ENCODE data around the gene JMY. TPM values are rescaled to one million over a fixed set of nuclear protein-coding genes. Genes with fewer than 3 reads are reported as not detected.

JMY gene
- 10 to 100 TPM; 19.7 to 26.5 (median 23.1) TPM for polyA plus RNA-seq (ENCODE audit: insufficient read length in 3 of 3)
- long read RNA-seq, donor 1, full-length matches to known transcripts: 1 of 77 reads
- long read RNA-seq, donor 1, partial matches to known transcripts: 71 of 77 reads
- long read RNA-seq, donor 1, other reads (novel, unspliced or antisense): 5 of 77 reads
- long read RNA-seq, donor 2, partial matches to known transcripts: 0 of 14 reads
- long read RNA-seq, donor 2, other reads (novel, unspliced or antisense): 14 of 14 reads
- long read RNA-seq, donor 3, full-length matches to known transcripts: 1 of 55 reads
- long read RNA-seq, donor 3, partial matches to known transcripts: 42 of 55 reads
- long read RNA-seq, donor 3, other reads (novel, unspliced or antisense): 12 of 55 reads
- long read RNA-seq, donor 4, partial matches to known transcripts: 78 of 90 reads
- long read RNA-seq, donor 4, other reads (novel, unspliced or antisense): 12 of 90 reads
- long read RNA-seq, donor 5, partial matches to known transcripts: 25 of 25 reads
- long read RNA-seq, donor 5, other reads (novel, unspliced or antisense): 0 of 25 reads
- long read RNA-seq, donor 6, full-length matches to known transcripts: 1 of 1 reads
- long read RNA-seq, donor 6, partial matches to known transcripts: 0 of 1 reads
- long read RNA-seq, donor 6, other reads (novel, unspliced or antisense): 0 of 1 reads
- long read RNA-seq, donor 7, partial matches to known transcripts: 0 of 18 reads
- long read RNA-seq, donor 7, other reads (novel, unspliced or antisense): 18 of 18 reads
- long read RNA-seq, donor 8, partial matches to known transcripts: 23 of 23 reads
- long read RNA-seq, donor 8, other reads (novel, unspliced or antisense): 0 of 23 reads
- long read RNA-seq, donor 9, partial matches to known transcripts: 82 of 91 reads
- long read RNA-seq, donor 9, other reads (novel, unspliced or antisense): 9 of 91 reads
- long read RNA-seq, donor 10, partial matches to known transcripts: 74 of 84 reads
- long read RNA-seq, donor 10, other reads (novel, unspliced or antisense): 10 of 84 reads
- long read RNA-seq, donor 11, partial matches to known transcripts: 40 of 40 reads
- long read RNA-seq, donor 11, other reads (novel, unspliced or antisense): 0 of 40 reads
- long read RNA-seq, donor 12, partial matches to known transcripts: 86 of 92 reads
- long read RNA-seq, donor 12, other reads (novel, unspliced or antisense): 6 of 92 reads
- long read RNA-seq, donor 13, partial matches to known transcripts: 73 of 73 reads
- long read RNA-seq, donor 13, other reads (novel, unspliced or antisense): 0 of 73 reads
- long read RNA-seq, donor 14, full-length matches to known transcripts: 1 of 184 reads
- long read RNA-seq, donor 14, partial matches to known transcripts: 168 of 184 reads
- long read RNA-seq, donor 14, other reads (novel, unspliced or antisense): 15 of 184 reads
- long read RNA-seq, donor 15, partial matches to known transcripts: 99 of 99 reads
- long read RNA-seq, donor 15, other reads (novel, unspliced or antisense): 0 of 99 reads
- long read RNA-seq, donor 16, partial matches to known transcripts: 62 of 70 reads
- long read RNA-seq, donor 16, other reads (novel, unspliced or antisense): 8 of 70 reads

DNA sequence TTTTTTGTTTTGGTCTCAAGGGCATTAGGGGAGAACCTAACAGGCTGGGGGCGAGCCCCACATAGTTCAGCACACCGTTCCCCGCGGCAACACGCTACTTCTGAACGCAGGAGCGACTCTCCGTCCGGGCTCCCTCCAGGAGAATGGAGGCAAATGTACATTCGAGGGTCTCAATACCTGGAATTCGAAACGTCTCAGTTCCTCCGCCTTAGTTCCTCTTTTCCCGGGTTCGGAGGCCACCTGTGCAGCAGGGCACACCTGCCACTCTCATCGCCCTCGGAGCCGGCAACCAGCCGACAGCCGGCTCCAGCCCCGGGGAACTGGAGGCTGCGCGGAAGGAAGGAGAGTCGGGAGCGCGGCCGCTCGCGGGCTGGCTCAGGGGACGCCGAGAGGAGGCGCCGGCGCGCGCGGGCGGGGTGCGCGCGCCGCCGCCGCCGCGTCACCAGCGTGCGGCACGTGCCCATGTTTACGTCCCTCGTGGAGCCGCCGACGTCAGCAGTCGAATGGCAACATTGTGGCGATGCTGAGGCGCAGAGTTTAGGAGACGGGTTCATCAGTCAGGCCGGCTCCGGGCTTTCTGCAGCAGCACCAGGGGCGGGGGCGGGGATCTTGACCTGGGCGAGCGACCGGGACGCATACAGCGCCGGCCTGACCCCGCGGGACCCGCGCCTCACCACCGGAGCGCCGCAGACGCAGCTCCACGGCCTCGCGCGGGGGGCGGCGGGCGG is at the start of gene JMY:
JMY (plus strand) TSS at position 498 of the 728 bp plus-strand sequence. CDS start 520 bp downstream, outside the sequence.
- peak; percentile 85 for DNase-seq

DNA sequence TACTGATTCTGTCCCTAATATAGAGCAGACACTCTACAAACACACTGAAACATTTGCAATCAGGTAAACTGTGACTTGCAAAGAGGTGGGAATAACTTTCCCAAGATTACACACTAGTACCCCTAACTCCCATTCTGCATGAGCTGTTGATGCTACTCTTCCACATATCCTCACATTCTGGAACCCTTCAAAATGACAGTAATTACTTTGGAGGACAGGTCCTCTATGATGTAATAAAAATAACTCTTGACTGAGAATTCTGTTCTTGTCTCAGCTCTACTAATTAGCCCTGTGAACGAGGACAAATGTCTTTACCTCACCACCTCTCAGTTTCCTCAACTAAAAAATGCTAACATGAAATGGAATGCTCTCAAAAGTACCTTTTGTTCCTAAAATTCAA is 49.5 kb upstream of the JMY start:
- no peak for DNase-seq

- DNase-seq: no peak
Observed at GRCh38 chr5:79189439-79190234, 46.3 kb upstream of the JMY start.

- no peak for DNase-seq
Observed at GRCh38 chr5:79190235-79190529, 45.7 kb upstream of the JMY start.

- no peak for DNase-seq
Observed at GRCh38 chr5:79191457-79191856, 44.5 kb upstream of the JMY start.

GRCh38 chr5:79193643-79194042 is 42.3 kb upstream of the JMY start:
- DNase-seq: no peak

DNA sequence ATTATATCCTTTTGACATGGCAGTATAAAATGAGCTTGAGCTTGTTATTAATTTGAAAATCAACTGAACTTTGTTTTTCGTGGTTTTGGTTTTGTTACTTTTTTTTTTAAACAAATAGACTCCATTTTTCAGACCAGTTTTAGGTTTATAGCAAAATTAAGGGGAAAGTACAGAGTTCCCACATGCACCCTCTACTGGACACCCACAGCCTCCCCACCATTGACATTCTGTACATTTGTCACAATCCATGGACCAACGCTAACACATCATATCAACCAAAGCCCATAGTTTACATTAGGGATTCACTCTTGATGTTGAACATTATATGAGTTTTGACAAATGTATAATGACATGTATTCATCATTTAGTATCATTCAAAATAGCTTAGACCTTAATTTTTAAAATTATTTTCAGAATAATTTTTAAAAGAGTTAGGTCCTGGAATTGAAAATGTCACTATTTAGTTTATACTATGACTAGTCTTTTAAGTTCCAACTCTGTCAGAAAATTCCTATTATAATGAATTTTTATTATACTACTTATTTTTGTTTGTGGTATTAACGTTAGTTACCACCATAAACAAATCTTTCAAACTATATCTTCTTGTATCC is 35.3 kb upstream of the JMY start:
- no peak for DNase-seq

GRCh38 chr5:79201206-79201605 is 34.7 kb upstream of the JMY start:
- no peak for DNase-seq

GRCh38 chr5:79202076-79202475 is 33.9 kb upstream of the JMY start:
- DNase-seq: no peak

DNA sequence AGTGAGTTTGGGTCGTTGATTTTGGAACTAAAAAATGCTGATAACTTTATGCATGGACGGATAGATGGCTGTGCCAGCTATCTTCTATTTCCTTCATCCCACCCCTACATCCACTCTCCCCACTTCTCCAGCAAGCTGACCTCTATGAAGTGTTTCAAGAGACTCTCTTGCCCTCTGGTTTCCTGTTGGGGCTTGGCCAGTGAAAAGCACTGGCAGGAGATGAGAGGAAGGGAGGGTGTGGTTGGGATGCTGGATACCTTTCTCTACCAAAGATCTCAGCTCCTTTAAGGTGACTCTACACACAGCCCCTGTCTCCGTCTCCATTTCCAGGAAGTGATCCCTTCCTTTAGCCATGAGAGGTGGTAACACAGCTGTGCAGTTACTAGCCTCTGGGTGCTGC is 30.0 kb upstream of the JMY start:
- no peak for DNase-seq

DNA sequence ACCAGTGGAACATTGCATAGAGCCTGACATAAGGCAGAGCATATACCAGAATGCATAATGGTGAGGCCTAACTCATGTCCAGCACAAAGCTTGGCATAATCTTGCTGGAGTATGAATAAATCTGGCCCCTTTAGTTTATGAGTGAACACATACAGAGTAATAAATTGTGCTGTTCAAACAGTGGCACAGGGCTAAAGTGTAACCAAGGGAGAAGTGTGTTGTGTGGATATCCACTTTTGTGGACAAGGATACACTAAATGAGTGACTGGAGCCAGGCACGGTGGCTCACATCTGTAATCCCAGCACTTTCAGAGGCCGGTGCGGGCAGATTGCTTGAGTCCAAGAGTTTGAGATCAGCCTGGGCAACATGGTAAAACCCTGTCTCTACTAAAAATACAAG is 29.4 kb upstream of the JMY start:
- no peak for DNase-seq

DNA sequence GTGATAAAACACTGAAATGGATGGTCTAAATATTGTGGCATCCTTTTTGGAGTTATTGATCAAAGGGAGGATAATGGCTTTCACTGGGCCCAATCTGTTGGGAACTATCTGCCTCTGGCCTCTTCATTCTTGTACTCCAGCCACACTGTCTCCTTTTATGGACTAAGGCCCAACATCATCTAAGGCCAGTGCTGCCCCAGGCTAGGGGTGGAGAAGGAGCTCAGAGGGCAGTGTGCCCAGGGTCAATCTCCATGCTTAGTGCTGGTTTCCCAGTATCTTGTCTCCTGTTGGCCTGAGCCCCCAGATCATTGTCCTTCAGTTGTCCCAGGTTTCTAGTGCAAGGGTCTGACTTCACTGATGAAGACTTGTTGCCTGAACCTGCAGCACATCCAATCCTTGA is 26.4 kb upstream of the JMY start:
- DNase-seq: no peak

- no peak for DNase-seq
Observed at GRCh38 chr5:79224286-79224984, 11.5 kb upstream of the JMY start.

GRCh38 chr5:79225026-79225425 is 10.9 kb upstream of the JMY start:
- DNase-seq: no peak

- DNase-seq: no peak
Observed at GRCh38 chr5:79225441-79225840, 10.5 kb upstream of the JMY start.

DNA sequence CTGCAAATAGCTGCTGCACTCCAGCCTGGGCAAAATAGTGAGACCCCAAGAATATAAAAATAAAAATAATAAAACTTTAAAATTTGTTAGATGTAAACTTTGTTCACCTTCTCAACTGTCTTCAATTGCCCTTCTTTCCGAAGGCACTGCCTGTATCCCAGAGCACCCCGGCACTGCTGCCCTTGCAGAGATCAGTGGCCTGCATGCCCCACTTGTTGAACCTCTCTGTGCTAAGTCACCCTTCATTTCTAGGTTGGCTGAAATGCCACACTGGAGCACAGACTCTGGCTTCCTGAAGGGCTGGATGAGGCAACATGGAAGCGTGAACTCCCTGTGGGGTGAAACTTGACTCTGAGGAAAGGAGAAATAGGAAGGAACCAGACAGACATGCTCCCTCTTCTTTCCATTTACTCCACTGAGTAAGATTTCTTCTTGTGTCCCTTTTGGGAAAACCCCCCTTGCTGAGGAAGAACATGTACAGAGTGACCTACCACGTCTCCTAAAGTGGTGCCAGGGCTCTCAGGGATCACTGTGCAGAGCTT is 8.4 kb upstream of the JMY start:
- no peak for DNase-seq

DNA sequence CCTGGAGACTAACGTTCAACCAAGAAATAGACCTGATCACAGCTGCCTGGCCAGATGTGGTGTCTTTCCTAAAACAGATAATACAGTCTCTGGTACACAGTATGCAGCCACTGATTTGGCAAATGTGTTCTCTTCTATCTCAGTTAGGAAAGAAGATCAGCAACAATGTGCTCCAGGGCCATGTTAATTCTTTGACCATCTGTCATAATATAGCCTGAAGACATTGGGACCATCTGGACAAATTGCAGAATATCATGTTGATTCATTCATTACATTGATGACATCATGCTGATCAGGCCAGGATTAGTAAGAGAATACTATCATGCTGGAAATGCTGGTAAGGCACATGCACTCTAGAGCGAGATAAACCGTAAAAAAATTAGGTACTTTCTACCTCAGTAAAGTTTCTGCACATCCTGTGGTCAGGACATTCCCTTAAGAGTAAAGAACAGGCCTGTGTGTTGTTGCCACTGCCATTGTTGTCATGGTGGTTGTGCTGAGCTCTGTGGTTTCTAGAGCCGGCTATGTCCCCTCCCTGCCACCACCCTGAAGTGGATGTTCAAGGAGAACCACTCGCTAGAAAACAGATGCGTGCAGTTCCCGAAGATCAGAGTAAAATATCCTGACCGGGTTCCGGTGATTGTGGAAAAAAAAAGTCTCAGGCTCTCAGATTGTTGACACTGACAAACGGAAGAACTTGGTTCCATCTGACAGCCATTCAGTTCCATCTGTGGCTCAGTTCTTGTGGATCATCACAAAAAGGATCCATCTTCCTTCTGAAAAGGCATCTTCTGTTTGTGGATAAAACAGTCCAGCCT is 6.4 kb upstream of the JMY start:
- DNase-seq: no peak

- no peak for DNase-seq
Observed at GRCh38 chr5:79235261-79235633, 684 bp upstream of the JMY start.
